ENCODE data around the gene HIRIP3.

The HIRIP3 gene

DNA sequence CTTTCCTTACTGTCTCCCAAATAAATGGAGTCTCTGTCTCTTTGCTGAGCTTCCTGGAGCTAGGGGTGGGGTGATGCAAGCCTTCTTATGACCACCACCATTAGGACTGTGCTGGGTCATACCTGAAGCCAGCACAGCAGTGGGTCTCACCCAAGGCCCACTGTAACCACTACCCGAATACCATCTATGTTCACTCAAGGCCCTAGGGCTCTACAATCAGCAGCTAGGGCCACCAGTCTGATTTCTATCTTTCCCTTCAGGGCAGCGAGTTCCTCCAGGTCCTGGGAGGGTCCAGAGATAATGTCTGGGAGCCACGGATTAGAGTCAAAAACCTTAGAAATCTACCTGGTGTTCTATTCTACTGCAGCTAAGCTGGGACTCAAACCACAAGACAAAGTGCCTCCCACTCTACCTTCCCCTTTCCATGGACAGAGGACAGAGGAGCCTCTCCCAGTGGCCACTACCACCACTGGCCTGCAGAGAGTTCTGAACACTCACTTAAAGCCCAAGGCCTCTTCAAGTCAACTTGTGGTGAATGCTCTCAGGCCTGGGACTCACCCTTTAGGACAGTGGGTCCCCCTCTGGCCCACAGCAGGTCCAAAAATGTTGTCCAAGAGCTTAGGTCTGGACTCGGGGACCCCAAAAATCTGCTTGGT is 44.5 kb downstream of the HIRIP3 start:
- Histone ChIP-seq H3K4me3 (ENCODE audit: low read depth, low read length) (no peak overlapping the region), H3K27me3 (ENCODE audit: insufficient read depth, low read length) (no peaks in the 10 kb centered on the region), H2AFZ (ENCODE audit: low read length, unreplicated experiment) (no peak overlapping the region), H3K79me2 (ENCODE audit: control insufficient read depth, insufficient read depth, low read length, unreplicated experiment) (no peaks in the 10 kb centered on the region), H3K36me3 (ENCODE audit: insufficient read depth, low read length) (no peaks in the 10 kb centered on the region), H3K4me1 (ENCODE audit: control insufficient read depth, insufficient read depth, low read length, unreplicated experiment) (no peaks in the 10 kb centered on the region), H3K27ac (ENCODE audit: low read depth, low read length) (no peak overlapping the region)

DNA sequence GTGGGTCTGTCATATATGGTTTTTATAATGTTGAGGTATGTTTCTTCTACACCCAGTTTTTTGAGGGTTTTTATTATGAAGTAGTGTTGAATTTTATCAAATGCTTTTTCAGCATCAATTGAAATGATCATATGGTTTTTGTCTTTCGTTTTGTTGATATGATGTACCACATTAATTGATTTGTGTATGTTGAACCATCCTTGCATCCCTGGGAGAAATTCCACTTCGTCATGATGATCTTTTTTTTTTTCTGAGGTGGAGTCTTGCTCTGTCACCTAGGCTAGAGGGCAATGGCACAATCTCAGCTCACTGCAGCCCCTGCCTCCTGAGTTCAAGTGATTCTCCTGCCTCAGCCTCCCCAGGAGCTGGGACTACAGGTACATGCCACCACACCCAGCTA is 47.5 kb downstream of the HIRIP3 start:
- no peak overlapping the region for H3K27ac ChIP-seq (ENCODE audit: low read depth, low read length)
- no peak overlapping the region for H2AFZ ChIP-seq (ENCODE audit: low read length, unreplicated experiment)
- no peaks in the 10 kb centered on the region for H3K36me3 ChIP-seq (ENCODE audit: insufficient read depth, low read length)
- H3K79me2 ChIP-seq (ENCODE audit: control insufficient read depth, insufficient read depth, low read length, unreplicated experiment): no peaks in the 10 kb centered on the region
- no peak overlapping the region for H3K4me3 ChIP-seq (ENCODE audit: low read depth, low read length)
- H3K27me3 ChIP-seq (ENCODE audit: insufficient read depth, low read length): no peaks in the 10 kb centered on the region
- peaks cover 17% of the 10 kb centered on the region for H3K4me1 ChIP-seq (ENCODE audit: control insufficient read depth, insufficient read depth, low read length, unreplicated experiment)

GRCh38 chr16:29943846-29944799 is 51.3 kb downstream of the HIRIP3 start:
- Histone ChIP-seq H3K27ac (ENCODE audit: low read depth, low read length) (peak overlapping the region; percentile 97), H2AFZ (ENCODE audit: low read length, unreplicated experiment) (peak overlapping the region; percentile 75), H3K4me1 (ENCODE audit: control insufficient read depth, insufficient read depth, low read length, unreplicated experiment) (peaks cover 17% of the 10 kb centered on the region), H3K36me3 (ENCODE audit: insufficient read depth, low read length) (no peaks in the 10 kb centered on the region), H3K27me3 (ENCODE audit: insufficient read depth, low read length) (no peaks in the 10 kb centered on the region), H3K4me3 (ENCODE audit: low read depth, low read length) (peak overlapping the region; percentile 35; the same call in 1 of the 2 replicates), H3K79me2 (ENCODE audit: control insufficient read depth, insufficient read depth, low read length, unreplicated experiment) (no peaks in the 10 kb centered on the region)
